H9 (cell line): ENCODE data around the gene LAMTOR5. TPM values are rescaled to one million over a fixed set of nuclear protein-coding genes. Genes with fewer than 3 reads are reported as not detected.

ENCODE experiments used
- DNase-seq: peaks from one replicate; pipeline ENCODE4 v3.0.0-alpha.2; 2017
- H2AFZ ChIP-seq: one replicate; pipeline ENCODE4 v1.6.1; 2013; ENCODE audit warnings: mild to moderate bottlenecking, low read length, control low read depth, moderate library complexity
- H2AK5ac ChIP-seq: 2 replicates; pipeline ENCODE4 v1.6.1; 2013; ENCODE audit warnings: low read length, control low read depth, mixed read lengths; ENCODE audit not compliant: insufficient read length
- H2BK120ac ChIP-seq: one replicate; pipeline ENCODE4 v1.6.1; 2013; ENCODE audit warnings: low read depth, mild to moderate bottlenecking, low read length, control low read depth, inconsistent platforms; ENCODE audit not compliant: poor library complexity, severe bottlenecking
- H2BK12ac ChIP-seq: 2 replicates; pipeline ENCODE4 v1.6.1; 2013; ENCODE audit warnings: low read length, control low read depth, mixed read lengths, low read depth; ENCODE audit not compliant: insufficient read length
- H2BK15ac ChIP-seq: 2 replicates; pipeline ENCODE4 v1.6.1; 2013; ENCODE audit warnings: low read depth, low read length, control low read depth
- H2BK20ac ChIP-seq: one replicate; pipeline ENCODE4 v1.6.1; 2013; ENCODE audit warnings: low read depth, mild to moderate bottlenecking, low read length, control low read depth, inconsistent platforms; ENCODE audit not compliant: poor library complexity, severe bottlenecking
- H2BK5ac ChIP-seq: 2 replicates; pipeline ENCODE4 v1.6.1; 2013; ENCODE audit warnings: low read length, control low read depth, mixed read lengths; ENCODE audit not compliant: insufficient read length
- H3K14ac ChIP-seq: 2 replicates; pipeline ENCODE4 v1.6.1; 2013; ENCODE audit warnings: low read length, control low read depth; ENCODE audit not compliant: insufficient read depth
- H3K18ac ChIP-seq: 2 replicates; pipeline ENCODE4 v1.6.1; 2013; ENCODE audit warnings: low read depth, mild to moderate bottlenecking, mixed read lengths, low read length, control low read depth; ENCODE audit not compliant: insufficient read length
- H3K23ac ChIP-seq: 2 replicates; pipeline ENCODE4 v1.6.1; 2013; ENCODE audit warnings: low read length, control low read depth, mixed read lengths, low read depth; ENCODE audit not compliant: insufficient read length
- H3K23me2 ChIP-seq: 2 replicates; pipeline ENCODE4 v1.6.1; 2013; ENCODE audit warnings: low read depth, mild to moderate bottlenecking, mixed read lengths, low read length, control low read depth; ENCODE audit not compliant: insufficient read length, poor library complexity, severe bottlenecking
- H3K27ac ChIP-seq: 2 replicates; pipeline ENCODE4 v1.5.1; 2013; ENCODE audit warnings: low read length, control low read depth, mixed read lengths, low read depth; ENCODE audit not compliant: insufficient read length
- H3K27me3 ChIP-seq: 2 replicates; pipeline ENCODE4 v1.6.1; 2013; ENCODE audit warnings: low read length, control low read depth, inconsistent platforms; ENCODE audit not compliant: insufficient read depth
- H3K4ac ChIP-seq: 2 replicates; pipeline ENCODE4 v1.6.1; 2013; ENCODE audit warnings: low read depth, mild to moderate bottlenecking, control low read depth, inconsistent platforms, low read length, moderate library complexity
- H3K4me1 ChIP-seq: 2 replicates; pipeline ENCODE4 v1.6.1; 2013; ENCODE audit warnings: low read length, control low read depth, inconsistent platforms; ENCODE audit not compliant: insufficient read depth
- H3K4me2 ChIP-seq: 2 replicates; pipeline ENCODE4 v1.6.1; 2013; ENCODE audit warnings: low read length, control low read depth, mixed read lengths; ENCODE audit not compliant: insufficient read length, insufficient read depth
- H3K56ac ChIP-seq: 2 replicates; pipeline ENCODE4 v1.6.1; 2013; ENCODE audit warnings: low read depth, mild to moderate bottlenecking, mixed read lengths, low read length, control low read depth; ENCODE audit not compliant: insufficient read length
- H3K79me1 ChIP-seq: 2 replicates; pipeline ENCODE4 v1.6.1; 2013; ENCODE audit warnings: low read depth, mild to moderate bottlenecking, moderate library complexity, low read length, control low read depth, inconsistent platforms; ENCODE audit not compliant: insufficient read depth, poor library complexity, severe bottlenecking
- H3K79me2 ChIP-seq: 2 replicates; pipeline ENCODE4 v1.6.1; 2013; ENCODE audit warnings: low read length, control low read depth, inconsistent platforms; ENCODE audit not compliant: insufficient read depth
- H3K9ac ChIP-seq: 2 replicates; pipeline ENCODE4 v1.6.1; 2013; ENCODE audit warnings: low read length, control low read depth, mixed read lengths; ENCODE audit not compliant: insufficient read length; ENCODE audit errors: extremely low read depth
- H3K9me3 ChIP-seq: one replicate; pipeline ENCODE4 v1.6.1; 2013; ENCODE audit warnings: low read depth, low read length, inconsistent platforms; ENCODE audit not compliant: control insufficient read depth
- H3T11ph ChIP-seq: one replicate; pipeline ENCODE4 v1.6.1; 2013; ENCODE audit warnings: mild to moderate bottlenecking, low read length, control low read depth, inconsistent platforms
- H4K20me1 ChIP-seq: one replicate; pipeline ENCODE4 v1.6.1; 2013; ENCODE audit not compliant: control insufficient read depth, insufficient read length, insufficient read depth
- H4K5ac ChIP-seq: 2 replicates; pipeline ENCODE4 v1.6.1; 2013; ENCODE audit warnings: low read depth, mild to moderate bottlenecking, mixed read lengths, low read length, control low read depth; ENCODE audit not compliant: insufficient read length
- H4K8ac ChIP-seq: replicated peaks from 2 replicates; pipeline ENCODE4 v1.6.1; 2013; ENCODE audit warnings: low read length, control low read depth, mixed read lengths, low read depth; ENCODE audit not compliant: insufficient read length
- H4K91ac ChIP-seq: 2 replicates; pipeline ENCODE4 v1.6.1; 2013; ENCODE audit warnings: low read depth, mild to moderate bottlenecking, moderate library complexity, mixed read lengths, low read length, control low read depth; ENCODE audit not compliant: insufficient read length
- H3K27ac Mint-ChIP-seq, 3 experiments: 2 replicates in 2 of 3; 3 replicates in 1 of 3; pipeline ENCODE4 v1.8.0; 2020 to 2021; ENCODE audit warnings: mixed read lengths in 3 of 3, mild to moderate bottlenecking in 1 of 3, moderate library complexity in 1 of 3
- H3K27me3 Mint-ChIP-seq: 2 replicates; pipeline ENCODE4 v1.8.0; 2021; ENCODE audit warnings: low read depth, mild to moderate bottlenecking, moderate library complexity, mixed read lengths
- H3K36me3 Mint-ChIP-seq, 3 experiments: 2 replicates in 2 of 3; 3 replicates in 1 of 3; pipeline ENCODE4 v1.8.0; 2020 to 2021; ENCODE audit warnings: low read depth in 3 of 3, mixed read lengths in 3 of 3; ENCODE audit not compliant: insufficient read depth in 1 of 3
- H3K4me1 Mint-ChIP-seq, 2 experiments: 2 replicates each; pipeline ENCODE4 v1.8.0; 2020; ENCODE audit warnings: mixed read lengths in 2 of 2
- H3K4me3 Mint-ChIP-seq, 2 experiments: 2 replicates in 1 of 2; 3 replicates in 1 of 2; pipeline ENCODE4 v1.8.0; 2020 to 2021; ENCODE audit warnings: mild to moderate bottlenecking in 2 of 2, mixed read lengths in 2 of 2, moderate library complexity in 1 of 2
- H3K9me3 Mint-ChIP-seq, 2 experiments: 2 replicates in 1 of 2; 3 replicates in 1 of 2; pipeline ENCODE4 v1.8.0; 2020; ENCODE audit warnings: mild to moderate bottlenecking in 2 of 2, mixed read lengths in 2 of 2, moderate library complexity in 1 of 2
- CTCF ChIP-seq: fragments of 200-600 bp; sonication (generic); conservative IDR thresholded peaks from 3 replicates; pipeline ENCODE4 v1.8.0; 2021; ENCODE audit warnings: antibody characterized with exemption, mild to moderate bottlenecking
- WGBS: extraction: QIAGEN DNeasy Blood & Tissue Kit; methylation state at CpG from one replicate; pipeline ENCODE4 v1.1.7; 2013; ENCODE audit warnings: missing lambda C conversion rate, low lambda C conversion rate, mixed read lengths; ENCODE audit not compliant: insufficient read length; ENCODE audit errors: extremely low coverage; 5-methylcytosine and 5-hydroxymethylcytosine counted together
- total RNA-seq: library from RNA; stranded (reverse); gene quantifications from 2 replicates; pipeline ENCODE4 v1.2.1, GENCODE V29; 2021

Gene LAMTOR5
- total RNA-seq, 1 experiment from 2014 or later = 108 TPM

- Histone ChIP-seq H4K20me1 (no peaks in the 10 kb centered on the region), H3K79me2 (no peaks in the 10 kb centered on the region; the same call in 1 of the 2 replicates), H2BK20ac (no peak overlapping the region), H3K18ac (no peak overlapping the region), H3K14ac (no peak overlapping the region), H4K8ac (no peak overlapping the region), H3K4me2 (no peak overlapping the region), H3K27me3 (no peaks in the 10 kb centered on the region), H3K9ac (no peak overlapping the region), H3K4ac (no peak overlapping the region), H4K5ac (no peak overlapping the region), H4K91ac (no peak overlapping the region), H3K23ac (no peak overlapping the region), H2BK120ac (no peak overlapping the region), H3K23me2 (no peaks in the 10 kb centered on the region), H2BK15ac (no peak overlapping the region), H3K79me1 (peaks cover 6% of the 10 kb centered on the region), H3K56ac (no peak overlapping the region), H2AK5ac (no peak overlapping the region), H2AFZ (no peak overlapping the region), H2BK5ac (no peak overlapping the region), H2BK12ac (no peak overlapping the region), H3T11ph (no peak overlapping the region), H3K27ac (no peak overlapping the region), H3K9me3 (no peaks in the 10 kb centered on the region), H3K4me1 (no peaks in the 10 kb centered on the region)
- Mint-ChIP-seq H3K36me3 (peaks cover 10 to 45% (median 41%) of the 10 kb centered on the region in 3 experiments; a peak in 6 of 7 replicates), H3K27me3 (no peaks in the 10 kb centered on the region), H3K9me3 (no peaks in the 10 kb centered on the region), H3K4me3 (no peak overlapping the region), H3K27ac (no peak overlapping the region), H3K4me1 (no peaks in the 10 kb centered on the region)
- no peak for TF ChIP-seq CTCF
- DNase-seq = no peak
- no CpG with 5 or more reads among the region's 1 CpG for WGBS
Measured at GRCh38 chr1:110361856-110362255, 45.6 kb downstream of the LAMTOR5 start.
